Smooth muscle cell (in vitro differentiated cells): ENCODE measurements around the gene MROH7. TPM values are rescaled to one million over a fixed set of nuclear protein-coding genes. Genes with fewer than 3 reads are reported as not detected.
A peak's percentile ranks its signal among the peaks of the same experiment; 100 is the strongest.

Source experiments
- DNase-seq: peaks from one replicate; lab custom pipeline; 2025; ENCODE audit not compliant: unreplicated experiment; lab: John Stamatoyannopoulos, UW
- H2AFZ ChIP-seq: fragments of 200-600 bp; sonication (generic); 2 replicates; pipeline ENCODE4 v1.6.0; 2016; ENCODE audit warnings: antibody characterized with exemption, low read depth, mild to moderate bottlenecking
- H3F3A ChIP-seq: fragments of 200-600 bp; sonication (generic); 2 replicates; pipeline ENCODE4 v1.6.0; 2017; ENCODE audit warnings: antibody characterized with exemption, low read depth
- H3K27ac ChIP-seq: fragments of 200-600 bp; sonication (generic); 2 replicates; pipeline ENCODE4 v1.5.1; 2016; ENCODE audit warnings: low read depth, mild to moderate bottlenecking
- H3K27me3 ChIP-seq: fragments of 200-600 bp; sonication (generic); 2 replicates; pipeline ENCODE4 v1.6.1; 2016; ENCODE audit warnings: low read depth, mild to moderate bottlenecking
- H3K36me3 ChIP-seq: fragments of 200-600 bp; sonication (generic); 2 replicates; pipeline ENCODE4 v1.5.1; 2016; ENCODE audit warnings: low read depth
- H3K4me1 ChIP-seq: fragments of 200-600 bp; sonication (generic); 2 replicates; pipeline ENCODE4 v1.5.1; 2016; ENCODE audit warnings: low read depth
- H3K4me2 ChIP-seq: fragments of 200-600 bp; sonication (generic); 2 replicates; pipeline ENCODE4 v1.6.0; 2016; ENCODE audit warnings: mild to moderate bottlenecking
- H3K4me3 ChIP-seq: fragments of 200-600 bp; sonication (generic); 2 replicates; pipeline ENCODE4 v1.5.1; 2016; ENCODE audit warnings: mild to moderate bottlenecking
- H3K79me2 ChIP-seq: fragments of 200-600 bp; sonication (generic); 2 replicates; pipeline ENCODE4 v1.6.0; 2016; ENCODE audit warnings: low read depth, mild to moderate bottlenecking
- H3K9ac ChIP-seq: fragments of 200-600 bp; sonication (generic); 2 replicates; pipeline ENCODE4 v1.6.0; 2016; ENCODE audit warnings: low read depth
- H3K9me3 ChIP-seq: fragments of 200-600 bp; sonication (generic); replicated peaks from 2 replicates; pipeline ENCODE4 v1.5.1; 2016; ENCODE audit warnings: low read depth
- H4K20me1 ChIP-seq: fragments of 200-600 bp; sonication (generic); 2 replicates; pipeline ENCODE4 v1.6.0; 2016; ENCODE audit warnings: low read depth
- CTCF ChIP-seq: fragments of 200-600 bp; sonication (generic); IDR thresholded peaks from 2 replicates; pipeline ENCODE4 v1.5.1; 2017; ENCODE audit warnings: borderline replicate concordance, mild to moderate bottlenecking, antibody characterized with exemption; ENCODE audit not compliant: insufficient read depth, poor library complexity, severe bottlenecking
- WGBS: methylation state at CpG from one replicate; pipeline ENCODE4 v1.1.7; 2016; ENCODE audit warnings: low lambda C conversion rate; 5-methylcytosine and 5-hydroxymethylcytosine counted together
- polyA plus RNA-seq: library from polyadenylated mRNA; unstranded; fragments of >200 nt; fragmentation: Nextera tagmentation; extraction: Ambion mirVana; gene quantifications from 2 replicates; pipeline ENCODE4 v1.2.1, GENCODE V29; 2016
- total RNA-seq: library from RNA; depleted of rRNA; stranded (reverse); fragments of >200 nt; gene quantifications from 2 replicates; pipeline ENCODE4 v1.2.3, GENCODE V29; 2014

Gene MROH7
- total and polyA plus RNA-seq, 2 experiments from 2014 or later = 0.33 to 0.58 TPM

DNA sequence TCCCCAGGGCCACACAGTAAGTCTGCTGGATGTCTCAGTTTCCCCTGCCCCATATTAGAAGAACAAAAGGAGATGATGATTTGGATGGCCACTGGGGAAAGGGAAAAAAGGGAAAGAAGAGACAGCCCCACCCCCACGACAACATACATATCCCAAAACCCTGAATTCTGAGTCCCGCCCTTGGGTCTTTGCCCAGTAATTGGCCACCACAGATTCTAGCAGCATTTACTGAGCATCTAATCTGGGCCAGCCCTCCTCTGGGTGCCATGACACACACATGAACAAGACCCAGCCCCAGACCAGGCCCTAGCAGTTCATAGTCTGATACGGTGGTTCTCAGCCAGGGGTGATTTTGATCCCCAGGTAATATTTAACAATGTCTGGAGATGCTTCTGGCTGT lies 68.8 kb downstream of the MROH7 start:
- H3K79me2 ChIP-seq = no peaks in the 10 kb centered on the region
- 92% methylated on average over 3 of the region's 3 CpGs for WGBS
- peaks cover 35% of the 10 kb centered on the region for H3K27me3 ChIP-seq
- H2AFZ ChIP-seq = no peak overlapping the region
- no peak for DNase-seq
- no peaks in the 10 kb centered on the region for H4K20me1 ChIP-seq
- no peak overlapping the region for H3K4me3 ChIP-seq
- no peaks in the 10 kb centered on the region for H3K4me1 ChIP-seq
- no peak overlapping the region for H3K4me2 ChIP-seq
- no peaks in the 10 kb centered on the region for H3K9me3 ChIP-seq
- H3K36me3 ChIP-seq = no peaks in the 10 kb centered on the region
- H3K9ac ChIP-seq = no peak overlapping the region
- TF ChIP-seq CTCF = no peak
- H3F3A ChIP-seq = no peaks in the 10 kb centered on the region
- no peak overlapping the region for H3K27ac ChIP-seq

DNA sequence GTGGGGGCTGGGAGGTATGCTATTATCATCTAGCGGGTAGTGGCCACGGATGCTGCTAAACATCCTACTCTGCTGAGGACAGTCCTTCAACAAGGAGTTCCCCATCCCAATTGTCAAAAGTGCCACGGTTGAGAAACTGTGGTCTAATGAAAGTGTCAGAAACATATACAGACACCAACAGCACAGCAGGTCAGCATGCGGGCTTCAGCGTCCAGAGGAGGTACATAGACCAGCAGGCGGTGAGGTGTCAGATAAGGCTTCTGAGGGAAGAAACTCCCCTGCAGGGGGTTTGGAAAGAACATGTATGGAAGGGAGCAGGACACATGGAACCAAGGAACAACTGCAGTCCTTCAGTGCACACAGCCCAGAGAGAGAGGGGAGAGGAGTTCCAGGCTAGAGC lies 69.3 kb downstream of the MROH7 start:
- no peaks in the 10 kb centered on the region for H3K4me1 ChIP-seq
- no peaks in the 10 kb centered on the region for H3K36me3 ChIP-seq
- peaks cover 35% of the 10 kb centered on the region for H3K27me3 ChIP-seq
- no peak overlapping the region for H3K4me3 ChIP-seq
- DNase-seq = no peak
- no peaks in the 10 kb centered on the region for H3K79me2 ChIP-seq
- no peaks in the 10 kb centered on the region for H3F3A ChIP-seq
- no peak overlapping the region for H3K9ac ChIP-seq
- H2AFZ ChIP-seq = no peak overlapping the region
- no peaks in the 10 kb centered on the region for H4K20me1 ChIP-seq
- no peak overlapping the region for H3K27ac ChIP-seq
- H3K9me3 ChIP-seq = no peaks in the 10 kb centered on the region
- TF ChIP-seq CTCF = no peak
- H3K4me2 ChIP-seq = no peak overlapping the region
- 91% methylated on average over 6 of the region's 6 CpGs for WGBS

DNA sequence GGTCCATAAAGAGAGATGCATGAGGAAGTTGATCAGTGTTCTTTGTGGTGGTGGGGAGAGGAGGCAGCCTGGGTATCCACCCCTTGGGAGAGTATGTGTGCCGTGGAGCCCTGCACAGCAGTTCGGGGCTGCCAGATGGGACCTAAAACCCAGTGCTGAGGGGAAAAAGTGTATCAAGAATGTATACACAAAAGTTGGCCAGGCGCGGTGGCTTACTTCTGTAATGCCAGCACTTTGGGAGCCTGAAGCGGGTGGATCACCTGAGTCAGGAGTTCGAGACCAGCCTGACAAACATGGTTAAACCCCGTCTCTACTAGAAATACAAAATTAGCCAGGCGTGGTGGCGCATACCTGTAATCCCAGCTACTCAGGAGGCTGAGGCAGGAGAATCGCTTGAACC lies 70.0 kb downstream of the MROH7 start:
- H2AFZ ChIP-seq = no peak overlapping the region
- H4K20me1 ChIP-seq = no peaks in the 10 kb centered on the region
- no peak overlapping the region for H3K4me3 ChIP-seq
- no peaks in the 10 kb centered on the region for H3K36me3 ChIP-seq
- H3F3A ChIP-seq = no peaks in the 10 kb centered on the region
- H3K27me3 ChIP-seq = peaks cover 35% of the 10 kb centered on the region
- H3K9ac ChIP-seq = no peak overlapping the region
- H3K4me2 ChIP-seq = no peak overlapping the region
- no peak for TF ChIP-seq CTCF
- H3K9me3 ChIP-seq = no peaks in the 10 kb centered on the region
- DNase-seq = no peak
- peaks cover 7% of the 10 kb centered on the region for H3K79me2 ChIP-seq
- H3K27ac ChIP-seq = no peak overlapping the region
- H3K4me1 ChIP-seq = peaks cover 2% of the 10 kb centered on the region
- 84% methylated on average over 10 of the region's 10 CpGs for WGBS

DNA sequence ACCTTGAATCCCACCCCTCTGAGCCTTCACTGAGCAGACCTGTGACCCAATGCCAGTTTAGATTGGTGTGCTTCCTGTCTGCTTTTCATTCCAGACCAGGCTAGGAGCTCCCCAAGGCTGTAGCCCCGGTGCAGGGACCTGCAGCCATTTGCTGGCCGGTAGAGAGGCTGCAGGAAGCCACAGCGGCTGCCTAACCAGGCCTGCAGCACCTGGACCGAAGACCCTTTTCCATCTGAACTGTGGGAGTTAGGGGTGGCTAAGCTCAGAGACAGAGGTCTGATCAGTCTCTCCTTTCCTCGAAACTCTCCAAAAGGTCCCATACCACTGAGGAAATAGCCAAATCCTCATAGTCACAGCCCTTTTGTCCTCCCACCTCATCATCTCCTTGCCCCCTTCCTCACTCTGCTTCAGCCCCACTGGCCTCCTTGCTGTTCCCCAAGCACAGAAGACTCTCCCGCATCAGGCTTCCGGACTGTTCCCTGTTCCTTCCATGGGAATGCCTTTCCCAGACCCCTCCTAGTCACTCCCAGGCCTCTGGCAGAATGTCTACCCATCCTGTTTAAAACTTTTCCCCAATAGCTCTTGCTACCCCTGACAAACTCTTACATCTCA lies 73.4 kb downstream of the MROH7 start:
- peaks cover 17% of the 10 kb centered on the region for H3K79me2 ChIP-seq
- no peaks in the 10 kb centered on the region for H4K20me1 ChIP-seq
- no peaks in the 10 kb centered on the region for H3F3A ChIP-seq
- WGBS = 94% methylated on average over 7 of the region's 7 CpGs
- peaks cover 7% of the 10 kb centered on the region for H3K4me1 ChIP-seq
- H3K9me3 ChIP-seq = no peaks in the 10 kb centered on the region
- H3K9ac ChIP-seq = no peak overlapping the region
- peak overlapping the region; percentile 90 for H3K4me3 ChIP-seq
- peaks cover 3% of the 10 kb centered on the region for H3K36me3 ChIP-seq
- peaks cover 13% of the 10 kb centered on the region for H3K27me3 ChIP-seq
- no peak overlapping the region for H3K27ac ChIP-seq
- H2AFZ ChIP-seq = peak overlapping the region; percentile 96
- no peak for DNase-seq
- peak overlapping the region; percentile 86 for H3K4me2 ChIP-seq
- TF ChIP-seq CTCF = no peak
